DMS153 (cell line): ENCODE results near the gene TRAK2.

Experiments
- DNase-seq: peaks from one replicate; lab custom pipeline; 2025; lab: John Stamatoyannopoulos, UW

The TRAK2 gene

DNA sequence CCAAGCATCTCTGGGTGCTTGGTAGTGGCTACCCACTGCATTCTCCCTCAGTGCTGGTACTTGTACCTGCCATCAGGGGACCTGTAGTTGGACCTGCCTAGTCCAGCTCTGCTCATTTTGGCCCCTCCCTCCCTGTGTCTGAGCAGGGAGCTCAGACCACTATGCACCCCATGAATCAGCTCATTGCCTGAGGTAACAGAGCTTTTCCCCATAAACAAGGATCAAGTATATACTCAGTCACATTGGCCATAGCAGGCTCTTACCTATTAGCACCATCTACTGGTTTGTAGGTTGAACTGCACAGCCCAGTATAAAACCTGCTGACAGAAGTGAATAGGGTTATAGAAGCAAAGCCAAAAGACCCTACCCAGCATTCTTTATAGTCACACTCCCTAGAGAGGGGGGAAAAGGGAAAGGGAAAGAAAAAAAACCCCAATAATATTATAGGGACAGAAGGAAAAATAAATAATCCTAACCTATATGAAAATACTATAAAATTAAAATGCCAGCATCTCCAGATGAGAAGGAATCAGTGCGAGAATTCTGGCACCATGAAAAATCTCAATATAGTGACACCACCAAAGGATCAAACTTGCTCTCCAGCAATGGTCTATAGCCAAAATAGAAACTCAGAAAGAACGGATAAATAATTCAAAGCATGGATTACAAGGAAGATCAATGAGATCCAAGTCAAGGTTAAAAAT is 87.2 kb downstream of the TRAK2 start:
- no peak for DNase-seq

DNA sequence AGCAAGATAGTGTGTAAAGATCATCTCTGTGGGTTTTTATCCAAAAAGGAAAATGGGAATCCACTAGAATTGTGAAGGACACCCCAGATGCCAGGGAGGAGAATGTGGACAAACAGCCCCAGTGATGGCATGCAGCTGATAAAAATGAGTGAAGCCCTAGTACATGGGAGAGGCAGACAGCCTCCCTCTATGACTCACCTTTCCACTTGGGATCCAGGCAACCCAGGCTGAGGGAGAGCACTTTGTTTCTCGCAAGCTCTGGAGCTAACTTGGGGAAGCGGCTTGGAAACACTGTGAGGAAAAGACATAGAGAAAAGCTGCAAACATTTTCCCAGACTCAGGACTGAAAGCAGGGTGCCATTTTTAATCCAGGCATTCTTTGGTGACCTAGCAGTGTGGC is 88.9 kb downstream of the TRAK2 start:
- DNase-seq: no peak

- no peak for DNase-seq
Measured at GRCh38 chr2:201361078-201361733, 90.1 kb downstream of the TRAK2 start.

GRCh38 chr2:201360256-201360655 is 91.0 kb downstream of the TRAK2 start:
- DNase-seq: no peak

- DNase-seq: no peak
Measured at GRCh38 chr2:201358684-201359083, 92.6 kb downstream of the TRAK2 start.

- peak; percentile 21 for DNase-seq
Measured at GRCh38 chr2:201357221-201357620, 94.0 kb downstream of the TRAK2 start, which contains the start of gene FLACC1. Gene FLACC1 (minus strand): TSS chr2:201357345. CDS start chr2:201351404, 5,941 bp downstream.

- no peak for DNase-seq
Measured at GRCh38 chr2:201353116-201353515, 98.1 kb downstream of the TRAK2 start.

DNA sequence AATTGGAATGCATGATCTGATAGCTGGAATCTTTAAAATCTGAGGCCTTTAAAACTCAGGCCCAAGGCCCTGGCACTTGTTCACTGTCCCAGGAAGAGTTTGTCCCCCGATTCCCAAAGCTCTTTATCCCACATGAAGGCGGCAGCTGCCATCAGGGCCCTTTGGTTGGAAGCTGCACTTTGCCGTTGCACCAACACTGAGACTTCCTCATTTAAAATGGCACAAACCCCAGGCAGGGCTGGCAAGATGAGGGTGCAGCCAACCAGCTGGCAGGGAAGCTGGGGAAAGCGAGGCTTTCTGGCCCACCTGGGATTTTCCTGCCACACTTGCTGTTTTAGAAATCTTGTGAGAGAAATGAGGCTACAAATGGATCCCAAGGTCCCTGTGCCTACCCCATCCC is 100.4 kb downstream of the TRAK2 start:
- no peak for DNase-seq

DNA sequence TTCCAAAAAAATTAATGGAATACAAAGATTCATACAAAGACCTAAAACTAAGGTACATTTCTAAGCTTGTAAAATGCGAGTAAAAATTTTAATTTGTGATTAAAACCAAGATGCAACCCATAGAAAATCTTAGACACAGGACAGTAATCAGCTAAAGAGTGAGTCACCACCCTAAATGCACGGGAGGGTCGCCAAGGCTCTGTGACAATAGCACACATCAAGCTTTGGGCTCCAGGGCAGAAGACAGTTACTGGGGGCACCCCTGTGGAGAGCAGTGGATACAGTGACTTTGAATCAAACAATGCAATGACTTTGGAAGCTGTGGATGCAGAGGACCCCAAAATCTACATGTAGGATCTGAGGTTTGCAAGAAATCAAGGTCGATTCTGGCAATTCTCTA is 101.7 kb downstream of the TRAK2 start:
- DNase-seq: no peak

GRCh38 chr2:201348758-201349157 is 102.5 kb downstream of the TRAK2 start:
- no peak for DNase-seq

DNA sequence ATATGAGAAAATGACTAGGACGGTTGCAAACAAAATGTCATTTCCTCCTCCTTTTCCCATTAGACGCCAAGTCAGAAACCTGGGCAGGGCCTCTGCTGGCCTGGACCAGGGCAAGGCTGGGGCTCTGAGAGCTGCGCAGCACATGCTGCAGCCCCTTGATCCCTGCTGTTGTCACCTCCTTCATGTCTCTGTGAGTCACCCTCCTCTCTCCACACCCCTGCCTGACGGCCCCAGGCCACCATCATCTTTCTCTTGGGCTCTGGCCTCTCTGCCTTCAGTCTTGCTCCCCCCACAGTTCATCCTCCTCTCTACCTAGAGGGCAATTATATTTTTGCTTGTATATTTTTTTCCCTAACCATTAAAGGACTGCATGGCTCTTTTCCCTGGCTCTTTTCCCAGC is 104.1 kb downstream of the TRAK2 start:
- DNase-seq: no peak

- DNase-seq: no peak
Measured at GRCh38 chr2:201345625-201346213, 105.5 kb downstream of the TRAK2 start.

DNA sequence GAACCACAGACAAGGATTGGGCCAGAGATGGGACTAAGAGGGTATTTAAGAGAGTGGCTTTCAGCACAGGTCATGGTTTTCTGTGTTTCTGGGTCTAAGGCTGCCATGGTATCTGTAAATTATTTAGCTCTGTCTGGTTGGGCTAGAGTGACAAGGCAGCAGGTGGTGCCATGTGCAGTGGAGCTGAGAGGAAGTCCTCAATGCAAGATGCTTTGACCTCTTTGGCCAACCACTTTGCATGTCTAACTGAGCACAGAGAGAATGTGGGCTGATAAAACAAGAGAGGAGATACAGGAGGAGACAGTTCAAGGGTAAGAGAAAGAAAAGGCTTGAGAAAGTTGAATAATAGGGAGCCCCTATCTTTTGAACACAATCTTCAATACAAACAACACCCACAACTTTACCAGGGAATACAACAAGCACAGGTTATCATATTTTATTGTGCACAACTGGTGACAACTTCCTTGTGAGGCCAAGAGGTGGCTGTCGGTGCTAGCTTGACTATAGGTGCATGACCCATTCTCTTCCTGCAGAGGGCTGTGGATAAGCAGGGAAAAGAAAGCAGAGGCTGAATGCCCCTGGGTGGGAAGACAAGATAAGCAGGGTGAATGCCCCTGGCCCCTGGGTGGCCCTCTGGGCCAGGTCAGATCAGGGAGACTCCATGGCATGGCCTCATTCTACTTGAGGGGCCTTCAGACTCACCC is 106.4 kb downstream of the TRAK2 start:
- DNase-seq: no peak

DNA sequence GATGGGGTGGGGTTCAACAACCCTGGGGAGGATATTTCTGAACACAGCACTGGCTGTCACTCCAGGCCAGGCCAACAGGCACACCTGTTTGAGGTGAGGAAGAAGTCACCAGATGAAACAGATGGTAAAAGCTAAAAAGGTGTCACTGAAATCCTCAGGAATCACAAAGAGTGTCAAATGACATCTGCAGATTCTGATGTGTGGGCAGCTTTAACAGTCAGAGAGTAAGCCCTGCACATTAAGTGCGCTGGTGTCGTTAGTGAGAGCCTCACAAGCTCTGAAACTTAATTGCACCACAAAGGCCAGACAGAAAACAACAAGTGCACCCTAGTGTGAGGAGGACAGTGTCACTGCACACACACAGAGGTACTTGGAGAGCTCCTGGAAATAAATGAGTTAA is 107.7 kb downstream of the TRAK2 start:
- DNase-seq: no peak

DNA sequence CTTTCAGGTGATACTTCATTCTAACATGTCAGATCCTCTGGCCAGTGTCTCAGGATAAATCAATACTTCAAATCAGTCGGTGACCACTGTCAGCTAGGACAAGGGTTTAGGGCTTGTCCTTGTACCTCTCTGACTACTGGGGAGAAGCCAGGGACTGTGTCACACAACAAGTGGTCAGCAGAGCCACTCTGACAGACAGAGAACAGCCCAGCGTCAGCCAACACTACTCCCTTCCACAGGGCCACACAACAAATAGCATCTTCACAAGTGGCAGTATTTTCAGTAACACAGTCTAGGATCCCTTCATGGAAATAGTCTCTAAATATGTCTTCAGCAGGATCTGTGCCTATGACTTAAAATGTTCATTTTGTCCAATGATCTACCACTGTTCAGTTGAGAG is 108.3 kb downstream of the TRAK2 start:
- no peak for DNase-seq

GRCh38 chr2:201329409-201329808 is 121.8 kb downstream of the TRAK2 start:
- no peak for DNase-seq

DNA sequence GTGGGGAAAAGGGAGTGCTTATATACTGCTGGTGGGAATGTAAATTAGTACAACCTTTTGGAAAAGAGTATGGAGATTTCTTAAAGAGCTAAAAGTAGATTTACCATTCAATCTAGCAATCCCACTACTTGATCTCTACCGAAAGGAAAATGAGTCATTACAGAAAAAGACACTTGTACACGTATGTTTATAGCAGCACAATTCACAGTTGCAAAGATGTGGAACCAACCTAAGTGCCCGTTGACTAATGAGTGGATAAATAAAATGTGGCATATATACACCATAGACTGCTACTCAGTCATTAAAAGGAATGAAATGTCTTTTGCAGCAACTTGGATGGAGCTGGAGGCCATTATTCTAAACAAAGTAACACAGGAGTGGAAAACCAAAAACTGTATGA is 123.6 kb downstream of the TRAK2 start:
- no peak for DNase-seq
